ENCODE results near the gene ASIC4.

Gene ASIC4

GRCh38 chr2:219470429-219470828, 43.9 kb upstream of the ASIC4 start:
- Histone ChIP-seq H3F3A (ENCODE audit: control insufficient read depth, insufficient read depth) (no peaks in the 10 kb centered on the region), H3K4me2 (ENCODE audit: low read length) (no peak overlapping the region), H3K79me2 (ENCODE audit: control insufficient read depth, low read length) (no peaks in the 10 kb centered on the region), H3K36me3 (ENCODE audit: control insufficient read depth, low read length) (no peaks in the 10 kb centered on the region), H3K4me1 (ENCODE audit: control insufficient read depth, low read length) (no peaks in the 10 kb centered on the region), H3K9me2 (replicated peaks; ENCODE audit: control insufficient read depth, low read length) (no peaks in the 10 kb centered on the region), H3K27me3 (ENCODE audit: control insufficient read depth, low read length) (no peaks in the 10 kb centered on the region), H3K4me3 (ENCODE audit: low read length) (no peak overlapping the region), H3K27ac (ENCODE audit: low read depth, low read length) (no peak overlapping the region), H4K20me1 (ENCODE audit: control insufficient read depth, insufficient read depth, low read depth, low read length) (no peaks in the 10 kb centered on the region), H3K9me3 (ENCODE audit: control insufficient read depth, insufficient read depth, low read length) (no peaks in the 10 kb centered on the region)
- TF ChIP-seq EZH2phosphoT487 (IDR thresholded peaks at IDR 0.05; ENCODE audit: borderline replicate concordance, low read length): no peak

- H3K27me3 ChIP-seq (ENCODE audit: control insufficient read depth, low read length): no peaks in the 10 kb centered on the region
- H3F3A ChIP-seq (ENCODE audit: control insufficient read depth, insufficient read depth): no peaks in the 10 kb centered on the region
- no peaks in the 10 kb centered on the region for H3K9me3 ChIP-seq (ENCODE audit: control insufficient read depth, insufficient read depth, low read length)
- H4K20me1 ChIP-seq (ENCODE audit: control insufficient read depth, insufficient read depth, low read depth, low read length): no peaks in the 10 kb centered on the region
- H3K4me1 ChIP-seq (ENCODE audit: control insufficient read depth, low read length): no peaks in the 10 kb centered on the region
- no peak overlapping the region for H3K4me3 ChIP-seq (ENCODE audit: low read length)
- TF ChIP-seq CTCF (IDR thresholded peaks at IDR 0.05; ENCODE audit: low read depth, low read length, poor library complexity, severe bottlenecking) (no peak), EZH2phosphoT487 (IDR thresholded peaks at IDR 0.05; ENCODE audit: borderline replicate concordance, low read length) (no peak)
- no peak overlapping the region for H3K4me2 ChIP-seq (ENCODE audit: low read length)
- no peaks in the 10 kb centered on the region for H3K36me3 ChIP-seq (ENCODE audit: control insufficient read depth, low read length)
- H3K9me2 ChIP-seq (replicated peaks; ENCODE audit: control insufficient read depth, low read length): no peaks in the 10 kb centered on the region
- H3K27ac ChIP-seq (ENCODE audit: low read depth, low read length): no peak overlapping the region
- H3K79me2 ChIP-seq (ENCODE audit: control insufficient read depth, low read length): no peaks in the 10 kb centered on the region
Observed at GRCh38 chr2:219471476-219472371, 42.6 kb upstream of the ASIC4 start.

GRCh38 chr2:219472629-219473187, 41.6 kb upstream of the ASIC4 start:
- no peaks in the 10 kb centered on the region for H3K27me3 ChIP-seq (ENCODE audit: control insufficient read depth, low read length)
- H3K9me2 ChIP-seq (replicated peaks; ENCODE audit: control insufficient read depth, low read length): no peaks in the 10 kb centered on the region
- no peak overlapping the region for H3K4me3 ChIP-seq (ENCODE audit: low read length)
- no peaks in the 10 kb centered on the region for H3K4me1 ChIP-seq (ENCODE audit: control insufficient read depth, low read length)
- no peaks in the 10 kb centered on the region for H3K36me3 ChIP-seq (ENCODE audit: control insufficient read depth, low read length)
- H3F3A ChIP-seq (ENCODE audit: control insufficient read depth, insufficient read depth): no peaks in the 10 kb centered on the region
- no peaks in the 10 kb centered on the region for H3K9me3 ChIP-seq (ENCODE audit: control insufficient read depth, insufficient read depth, low read length)
- TF ChIP-seq EZH2phosphoT487 (IDR thresholded peaks at IDR 0.05; ENCODE audit: borderline replicate concordance, low read length) (no peak), CTCF (IDR thresholded peaks at IDR 0.05; ENCODE audit: low read depth, low read length, poor library complexity, severe bottlenecking) (no peak)
- no peak overlapping the region for H3K4me2 ChIP-seq (ENCODE audit: low read length)
- H3K27ac ChIP-seq (ENCODE audit: low read depth, low read length): no peak overlapping the region
- H3K79me2 ChIP-seq (ENCODE audit: control insufficient read depth, low read length): no peaks in the 10 kb centered on the region
- no peaks in the 10 kb centered on the region for H4K20me1 ChIP-seq (ENCODE audit: control insufficient read depth, insufficient read depth, low read depth, low read length)

GRCh38 chr2:219473511-219473910, 40.8 kb upstream of the ASIC4 start:
- H3K9me2 ChIP-seq (replicated peaks; ENCODE audit: control insufficient read depth, low read length): no peaks in the 10 kb centered on the region
- no peaks in the 10 kb centered on the region for H3K4me1 ChIP-seq (ENCODE audit: control insufficient read depth, low read length)
- no peak overlapping the region for H3K4me2 ChIP-seq (ENCODE audit: low read length)
- no peaks in the 10 kb centered on the region for H4K20me1 ChIP-seq (ENCODE audit: control insufficient read depth, insufficient read depth, low read depth, low read length)
- TF ChIP-seq EZH2phosphoT487 (IDR thresholded peaks at IDR 0.05; ENCODE audit: borderline replicate concordance, low read length) (no peak), CTCF (IDR thresholded peaks at IDR 0.05; ENCODE audit: low read depth, low read length, poor library complexity, severe bottlenecking) (no peak)
- H3K27me3 ChIP-seq (ENCODE audit: control insufficient read depth, low read length): no peaks in the 10 kb centered on the region
- H3K27ac ChIP-seq (ENCODE audit: low read depth, low read length): no peak overlapping the region
- H3K36me3 ChIP-seq (ENCODE audit: control insufficient read depth, low read length): no peaks in the 10 kb centered on the region
- H3K79me2 ChIP-seq (ENCODE audit: control insufficient read depth, low read length): no peaks in the 10 kb centered on the region
- no peak overlapping the region for H3K4me3 ChIP-seq (ENCODE audit: low read length)
- H3F3A ChIP-seq (ENCODE audit: control insufficient read depth, insufficient read depth): no peaks in the 10 kb centered on the region
- no peaks in the 10 kb centered on the region for H3K9me3 ChIP-seq (ENCODE audit: control insufficient read depth, insufficient read depth, low read length)

Measured in DOHH2 (cell line).